HG02884 (cell line): Measurements from ENCODE around the gene KCNG3.
"Not testable (repeated sequence)": the region's sequence is repeated elsewhere in the genome, so short reads cannot be mapped to it uniquely, and the experiment has no call there.

Experiments
- ATAC-seq: cut with Tn5 transposase; IDR thresholded peaks from one replicate; pipeline ENCODE4 v1.9.1; 2021; ENCODE audit warnings: mild to moderate bottlenecking, moderate library complexity; ENCODE audit not compliant: unreplicated experiment

The KCNG3 gene

DNA sequence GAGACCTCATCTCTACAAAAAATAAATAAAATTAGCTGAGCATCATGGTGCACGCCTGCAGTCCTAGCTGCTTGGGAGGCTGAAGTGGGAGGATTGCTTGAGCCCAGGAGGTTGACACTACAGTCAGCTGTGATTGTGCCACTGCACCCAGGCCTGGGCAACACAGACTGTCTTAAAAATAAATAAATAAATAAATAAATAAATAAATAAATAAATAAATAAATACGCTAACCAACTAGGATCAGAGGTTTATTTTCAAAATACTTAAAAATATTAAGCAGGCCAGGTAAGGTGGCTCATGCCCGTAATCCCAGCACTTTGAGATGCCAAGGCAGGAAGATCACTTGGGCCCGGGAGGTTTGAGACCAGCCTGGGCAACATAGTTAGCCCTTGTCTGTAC is 63.6 kb downstream of the KCNG3 start:
- no peak for ATAC-seq

DNA sequence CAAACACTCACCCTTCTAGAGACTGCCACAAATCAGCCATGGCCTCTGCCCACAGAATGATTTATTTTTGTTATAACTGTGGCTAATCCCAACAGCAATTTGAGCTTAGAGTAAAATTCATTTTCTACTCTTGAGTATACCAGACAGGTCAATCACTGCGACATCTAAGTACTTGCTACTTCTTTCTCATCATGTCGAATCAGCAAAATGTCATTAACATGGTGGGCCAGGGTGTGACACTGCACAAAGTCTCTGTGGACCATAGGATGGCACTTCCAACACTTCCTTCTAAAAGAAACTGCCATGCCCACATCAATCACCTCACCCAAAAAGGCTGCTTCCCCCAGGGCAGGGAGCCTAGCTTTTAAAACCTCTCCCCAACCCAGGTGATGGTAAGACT is 64.4 kb downstream of the KCNG3 start:
- no peak for ATAC-seq

DNA sequence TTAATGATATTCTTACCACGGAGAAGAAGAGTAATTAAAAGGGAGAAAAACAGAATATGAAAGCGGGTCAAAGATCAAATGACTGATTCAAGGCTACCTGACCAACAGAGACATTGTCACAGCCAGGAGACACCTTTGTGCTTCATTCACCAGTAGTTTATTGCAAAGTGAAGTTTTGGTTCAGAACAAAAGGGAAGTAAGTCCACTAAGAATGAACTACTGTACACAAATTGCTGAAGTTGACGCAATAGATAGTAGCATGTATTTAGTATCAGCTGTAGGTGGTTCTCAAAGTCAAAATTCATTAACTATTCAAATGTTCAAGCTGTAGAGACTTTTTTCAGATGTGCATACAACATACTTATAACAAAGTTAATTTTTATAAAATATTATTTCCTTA is 68.1 kb downstream of the KCNG3 start:
- ATAC-seq: no peak

DNA sequence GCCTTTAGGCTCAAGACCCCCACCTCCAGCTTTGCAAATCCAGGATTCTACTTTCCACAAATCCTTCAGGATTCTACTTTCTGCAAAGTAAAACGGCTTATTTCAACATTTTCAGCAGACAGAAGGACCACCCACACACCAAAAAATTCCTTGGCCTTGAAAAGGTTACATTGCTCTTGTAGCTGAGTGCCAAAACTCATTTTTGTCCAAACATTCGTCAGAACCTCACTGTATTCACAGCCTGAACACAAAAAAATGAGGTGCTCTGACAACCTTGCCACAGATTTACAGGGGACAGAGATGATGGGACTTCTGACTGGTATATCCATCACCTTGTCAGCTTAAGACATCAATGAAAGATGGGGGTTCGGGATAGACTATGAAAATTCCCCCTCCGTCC is 69.7 kb downstream of the KCNG3 start:
- ATAC-seq: no peak

DNA sequence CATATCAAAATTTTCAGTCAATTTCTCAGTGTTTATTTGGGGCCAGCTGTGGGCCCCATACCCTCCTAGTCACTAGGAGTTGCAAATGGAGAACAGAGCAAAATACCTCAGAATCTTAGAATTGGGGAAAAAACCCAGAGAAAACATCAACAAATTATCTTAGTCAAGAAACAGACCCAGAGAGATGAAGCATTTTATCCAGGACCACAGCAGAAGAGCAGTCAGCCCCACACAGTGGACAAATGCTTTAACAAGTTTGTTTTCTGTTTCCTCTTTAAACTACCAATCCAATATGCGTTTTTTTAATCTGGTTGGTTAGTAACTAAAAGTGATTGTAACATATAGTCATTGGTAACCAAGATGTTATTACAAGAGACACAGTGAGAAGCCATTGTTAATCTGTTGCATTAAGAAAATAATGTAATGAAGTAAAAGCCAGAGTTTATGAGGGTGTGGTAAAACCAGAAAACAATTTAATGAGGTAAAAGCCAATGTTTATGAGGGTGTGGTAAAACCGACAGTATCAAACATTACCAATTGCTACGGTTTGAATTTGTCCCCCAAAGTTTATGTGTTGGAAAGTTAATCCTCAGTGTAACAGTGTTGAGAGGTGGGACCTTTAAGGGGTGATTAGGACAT is 72.1 kb downstream of the KCNG3 start:
- ATAC-seq: no peak

DNA sequence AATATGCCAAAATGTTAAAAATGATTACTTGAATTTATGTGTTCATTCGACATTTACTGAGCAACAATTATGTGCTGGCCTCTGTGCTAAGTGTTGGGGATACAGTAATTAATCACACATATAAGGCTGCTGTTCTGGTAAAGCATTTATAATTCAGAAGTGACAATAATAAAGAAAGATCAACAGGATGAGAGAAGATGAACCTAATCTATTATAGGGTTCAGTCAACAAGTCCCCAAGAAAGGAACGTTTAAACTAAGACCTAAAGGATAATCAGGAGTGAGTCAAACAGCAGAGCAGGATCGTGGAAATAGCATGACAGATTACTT is 72.7 kb downstream of the KCNG3 start:
- no peak for ATAC-seq

DNA sequence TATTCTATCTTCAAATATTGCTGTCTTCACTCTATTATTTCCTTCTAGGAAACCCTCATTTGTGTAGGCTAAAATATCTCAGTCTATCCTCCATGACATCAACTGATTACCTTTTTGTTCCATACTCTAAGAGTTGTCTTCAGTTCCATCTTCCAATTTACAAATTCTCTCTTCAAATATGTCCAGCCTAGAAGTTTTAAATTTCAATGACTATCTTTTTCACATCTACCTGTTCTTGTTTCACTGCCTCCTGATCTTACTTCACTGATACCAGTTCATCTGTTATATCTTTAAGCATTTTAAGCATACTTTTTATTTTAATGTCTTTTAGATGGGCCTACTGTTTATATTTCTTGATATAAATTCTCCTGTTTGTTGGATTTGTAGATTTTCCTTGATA is 79.1 kb downstream of the KCNG3 start:
- ATAC-seq: no peak

DNA sequence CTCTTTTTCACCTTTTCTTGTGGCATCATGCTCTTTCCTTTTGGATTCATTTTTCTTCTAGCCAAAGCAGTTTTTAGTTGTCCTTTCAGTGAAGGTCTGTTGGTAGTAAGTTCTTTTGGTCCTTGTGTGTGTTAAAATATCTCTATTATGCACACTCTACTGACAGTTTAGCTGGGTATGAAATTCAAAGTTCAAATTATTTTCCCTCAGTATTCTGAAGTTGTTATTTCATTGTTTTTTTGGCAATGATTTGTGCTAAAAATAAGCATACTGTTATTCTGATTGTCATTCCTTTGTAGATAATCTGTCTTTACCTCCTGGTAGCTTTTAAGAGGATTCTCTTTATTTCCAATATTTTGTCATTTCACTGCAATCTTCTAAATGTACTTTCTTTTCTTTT is 79.6 kb downstream of the KCNG3 start:
- no peak for ATAC-seq

DNA sequence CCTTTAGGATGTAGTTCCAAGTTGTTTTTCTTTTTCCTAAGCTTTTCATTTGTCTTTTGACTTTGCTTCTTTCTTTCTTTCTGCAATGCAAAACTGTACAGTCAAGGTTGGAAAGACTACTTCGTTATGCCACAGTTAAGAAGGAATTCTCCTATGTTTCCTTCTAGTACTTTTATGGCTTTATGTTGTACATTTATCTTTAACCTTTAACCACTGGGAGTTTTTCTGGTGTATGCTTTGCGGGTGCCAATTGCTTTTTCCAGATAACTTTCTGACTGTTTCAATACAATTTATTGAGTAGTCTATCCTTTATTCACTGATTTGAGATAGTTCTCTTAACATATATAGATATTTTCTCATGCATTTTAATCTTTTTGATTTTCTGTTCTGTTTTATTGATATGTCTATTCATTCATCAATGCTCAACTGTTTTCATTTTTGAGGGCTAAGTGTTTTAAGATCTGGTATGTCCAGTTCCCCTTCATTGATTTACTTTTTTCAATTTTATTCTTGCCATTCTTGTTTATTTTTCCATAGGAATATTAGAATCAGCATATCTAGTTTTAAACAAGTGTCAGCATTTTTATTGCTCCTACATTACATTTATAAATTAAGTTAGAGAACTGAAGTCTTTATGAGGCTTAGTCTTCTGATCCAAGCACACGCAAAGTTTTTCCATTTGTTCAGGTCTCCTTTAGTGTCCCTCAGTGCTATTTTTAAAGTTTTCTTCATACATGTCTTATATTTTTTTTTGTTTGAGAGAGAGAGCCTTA is 82.9 kb downstream of the KCNG3 start:
- ATAC-seq: no peak

DNA sequence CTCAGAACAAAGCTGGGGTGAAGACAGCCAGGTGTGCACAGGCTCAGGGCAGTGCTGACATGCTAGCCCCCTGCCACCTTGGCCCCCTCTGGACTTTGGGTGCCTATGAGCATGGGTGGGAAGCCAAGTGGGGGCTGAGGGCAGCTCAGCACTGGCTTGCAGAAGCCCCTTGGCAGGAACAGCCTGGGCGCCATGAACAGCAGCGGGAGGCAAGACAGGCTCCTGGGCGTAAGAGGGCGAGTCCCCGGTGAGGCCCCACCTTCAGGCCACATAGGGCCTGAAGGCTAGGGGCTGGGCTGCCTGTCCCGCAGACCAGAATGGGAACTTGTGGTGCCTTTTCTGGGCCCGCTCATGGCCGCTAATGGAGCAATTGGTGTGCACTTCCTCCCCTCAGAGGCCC is 85.8 kb downstream of the KCNG3 start:
- no peak for ATAC-seq

DNA sequence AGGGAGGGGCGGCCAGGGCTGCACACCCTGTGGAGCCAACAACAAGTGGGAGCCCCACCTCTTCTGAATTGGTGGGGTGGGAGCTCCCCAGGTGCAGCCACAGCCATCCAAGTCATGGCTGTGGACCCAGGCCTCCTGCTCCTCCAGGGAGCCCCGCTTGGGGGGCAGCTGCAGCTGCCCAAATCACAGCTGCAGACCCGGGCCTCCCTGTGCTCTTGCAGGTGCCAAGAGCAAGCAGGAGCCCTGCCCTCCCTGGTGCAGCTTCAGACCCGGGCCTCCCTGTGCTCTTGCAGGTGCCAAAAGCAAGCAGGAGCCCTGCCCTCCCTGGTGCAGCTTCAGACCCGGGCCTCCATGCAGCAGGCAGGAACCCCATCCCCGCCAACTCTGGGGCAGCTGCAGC is 86.3 kb downstream of the KCNG3 start:
- ATAC-seq: no peak

DNA sequence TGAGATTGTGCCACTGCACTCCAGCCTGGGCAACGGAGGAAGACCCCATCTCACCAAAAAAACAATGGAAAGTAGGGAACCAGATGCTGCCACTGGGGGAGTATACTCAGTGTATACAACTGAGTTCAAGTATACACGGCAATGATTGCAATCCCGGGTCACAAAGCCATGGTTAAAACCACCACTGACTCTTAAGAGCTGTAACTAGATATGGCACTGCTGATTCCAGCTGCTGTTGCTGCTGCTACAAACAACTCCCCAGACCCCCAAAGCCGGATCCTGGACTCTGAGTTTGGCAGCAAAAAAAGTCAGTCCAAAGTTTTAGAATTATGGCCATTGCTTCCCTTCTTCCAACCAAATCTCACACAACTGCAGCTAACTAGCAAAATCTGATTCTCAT is 89.1 kb downstream of the KCNG3 start:
- no peak for ATAC-seq

DNA sequence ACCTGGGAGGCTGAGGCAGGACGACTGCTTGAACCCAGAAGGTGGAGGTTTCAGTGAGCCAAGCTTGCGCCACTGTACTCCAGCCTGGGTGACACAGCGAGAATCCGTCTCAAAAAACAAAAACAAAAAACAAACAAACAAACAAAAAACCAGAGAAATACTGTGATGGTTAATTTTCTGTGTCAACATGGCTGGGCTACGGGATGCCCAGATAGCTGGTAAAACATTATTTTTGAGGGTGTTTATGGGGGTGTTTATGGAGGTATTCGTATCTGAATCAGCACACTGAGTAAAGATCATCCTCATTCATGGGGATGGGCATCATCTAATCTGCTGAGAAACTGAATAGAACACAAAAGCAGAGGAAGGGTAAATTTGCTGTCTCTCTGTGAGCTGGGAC is 92.0 kb downstream of the KCNG3 start:
- ATAC-seq: no peak

DNA sequence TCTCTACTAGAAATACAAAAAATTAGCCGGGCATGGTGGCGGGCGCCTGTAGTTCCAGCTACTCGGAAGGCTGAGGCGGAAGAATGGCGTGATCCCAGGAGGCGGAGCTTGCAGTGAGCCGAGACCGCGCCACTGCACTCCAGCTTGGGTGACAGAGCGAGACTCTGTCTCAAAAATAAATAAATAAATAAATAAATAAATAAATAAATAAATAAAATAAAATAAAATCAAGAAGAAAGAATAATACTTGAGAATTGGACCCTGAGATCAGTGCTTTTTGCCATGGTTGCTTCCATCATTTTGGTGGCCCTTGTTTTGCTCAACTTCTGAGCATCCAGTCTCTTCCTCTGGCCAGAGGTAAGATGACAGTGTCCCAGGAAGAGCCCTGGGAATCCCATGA is 95.7 kb downstream of the KCNG3 start:
- ATAC-seq: not testable (repeated sequence)

DNA sequence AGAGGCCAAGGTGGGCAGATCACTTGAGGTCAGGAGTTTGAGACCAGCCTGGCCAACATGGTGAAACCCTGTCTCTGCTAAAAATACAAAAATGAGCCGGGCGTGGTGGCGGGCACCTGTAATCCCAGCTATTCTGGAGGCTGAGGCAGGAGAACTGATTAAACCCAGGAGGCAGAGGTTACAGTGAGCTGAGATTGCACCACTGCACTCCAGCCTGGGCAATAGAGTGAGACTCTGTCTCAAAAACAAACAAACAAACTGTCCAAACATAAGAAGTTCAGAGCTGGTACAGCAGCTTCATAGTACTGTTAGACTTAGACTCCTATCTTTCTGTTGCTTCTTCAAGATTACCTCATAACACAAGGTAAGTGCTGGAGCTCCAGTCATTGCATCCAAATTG is 100.5 kb downstream of the KCNG3 start:
- not testable (repeated sequence) for ATAC-seq

DNA sequence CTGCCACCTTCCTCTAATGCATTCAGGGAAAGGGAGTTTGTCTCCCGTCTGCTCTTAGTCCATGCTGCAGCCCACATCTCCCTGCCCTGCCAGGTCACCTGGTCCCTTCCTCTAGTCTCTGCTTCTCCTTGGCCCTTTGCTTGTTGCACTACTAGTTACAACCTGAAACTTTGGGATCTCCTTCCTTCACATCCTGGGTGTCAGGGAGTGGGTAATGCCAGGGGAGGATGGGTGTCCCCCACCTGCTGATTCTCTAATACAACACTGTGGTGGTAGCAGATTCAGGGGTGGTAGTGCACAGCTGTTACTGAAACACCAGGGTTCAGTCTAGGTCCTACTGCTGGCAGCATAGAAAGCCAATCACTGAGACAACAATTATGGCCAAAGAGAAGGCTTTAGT is 101.6 kb downstream of the KCNG3 start:
- no peak for ATAC-seq
